Cerebellar nuclear complex (tissue), 1 donor: ENCODE results near the gene ZNF91.
"Not testable (repeated sequence)": the region's sequence is repeated elsewhere in the genome, so short reads cannot be mapped to it uniquely, and the experiment has no call there.

Experiments used
- DNase-seq, 2 experiments: peaks; one replicate each; lab custom pipeline; 2025; lab: John Stamatoyannopoulos, UW

ZNF91 gene

DNA sequence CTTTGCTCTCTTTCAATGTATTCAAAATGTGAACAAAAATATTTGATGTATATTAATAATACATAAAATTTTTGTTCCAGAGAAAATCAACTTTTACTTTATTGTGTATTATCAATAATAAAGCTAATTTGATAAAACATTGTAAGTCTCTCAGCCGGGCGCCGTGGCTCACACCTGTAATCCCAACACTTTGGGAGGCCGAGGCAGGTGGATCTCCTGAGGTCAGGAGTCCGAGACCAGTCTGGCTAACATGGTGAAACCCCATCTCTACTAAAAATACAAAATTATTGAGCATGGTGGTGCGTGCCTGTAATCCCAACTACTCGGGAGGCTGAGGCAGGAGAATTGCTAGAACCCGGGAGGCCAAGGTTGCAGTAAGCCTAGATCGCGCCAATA is 449 bp upstream of the ZNF91 start:
- not testable (repeated sequence) for DNase-seq

- no peak for DNase-seq
These were observed 760 bp downstream of the ZNF91 start for GRCh38 chr19:23394511-23394910.

DNA sequence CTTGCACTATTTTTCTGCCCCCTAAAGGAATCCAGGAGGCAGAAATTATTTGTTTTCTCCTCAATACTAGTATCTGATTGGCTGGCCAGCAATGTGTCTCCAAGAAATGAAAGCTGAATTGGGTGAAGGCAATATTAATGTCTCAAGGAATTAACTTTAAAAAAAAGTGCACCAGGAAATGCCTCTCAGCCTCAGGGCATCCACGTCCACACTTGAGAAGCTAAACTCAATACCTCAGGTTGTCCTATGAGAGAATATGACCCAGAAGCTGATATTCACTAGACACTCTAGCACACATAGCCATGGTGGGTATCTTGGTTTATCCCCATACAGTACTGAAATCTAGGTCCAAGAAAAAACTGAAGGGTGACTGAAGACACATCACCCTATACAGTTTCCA is 2.1 kb downstream of the ZNF91 start:
- DNase-seq = no peak

DNA sequence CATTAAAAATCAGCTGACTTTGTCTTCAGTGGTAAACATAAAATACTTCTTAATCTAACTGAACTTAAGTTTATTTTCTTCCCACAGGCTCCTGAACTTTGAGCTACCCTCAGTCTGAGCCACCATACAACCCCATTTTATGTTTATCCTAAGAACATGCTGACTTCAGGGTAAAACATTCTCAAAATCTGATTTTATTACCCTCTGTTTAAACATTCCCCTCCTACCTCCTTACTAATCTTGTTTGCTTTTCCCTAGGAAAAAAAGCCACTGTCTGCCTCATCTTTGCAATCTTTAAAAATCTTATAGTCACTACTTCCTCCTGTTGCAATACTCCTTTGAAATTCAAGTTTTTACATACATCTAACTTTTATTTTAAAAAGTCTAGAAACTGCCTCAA is 4.0 kb downstream of the ZNF91 start:
- no peak for DNase-seq

DNA sequence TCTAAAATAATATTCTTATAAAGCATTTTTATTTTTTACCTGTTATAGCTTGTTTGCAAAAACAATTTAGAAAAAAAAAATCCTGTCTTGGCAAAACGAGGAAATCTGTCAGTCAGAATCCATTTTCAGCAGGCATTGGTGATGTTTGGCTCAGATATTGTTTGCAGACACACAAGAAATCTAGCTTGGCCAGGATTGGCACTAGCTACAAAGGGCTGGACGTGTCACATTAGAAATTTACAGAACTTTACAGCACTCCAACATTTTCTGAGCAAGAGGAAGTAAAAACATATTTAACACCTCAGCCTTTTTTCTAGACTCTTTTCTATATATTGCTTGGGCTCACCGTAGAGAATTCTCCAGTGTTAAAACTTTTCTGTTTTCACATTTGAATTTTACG is 9.9 kb downstream of the ZNF91 start:
- DNase-seq = no peak

- no peak for DNase-seq
These were observed 10.4 kb downstream of the ZNF91 start for GRCh38 chr19:23384858-23385257.

DNA sequence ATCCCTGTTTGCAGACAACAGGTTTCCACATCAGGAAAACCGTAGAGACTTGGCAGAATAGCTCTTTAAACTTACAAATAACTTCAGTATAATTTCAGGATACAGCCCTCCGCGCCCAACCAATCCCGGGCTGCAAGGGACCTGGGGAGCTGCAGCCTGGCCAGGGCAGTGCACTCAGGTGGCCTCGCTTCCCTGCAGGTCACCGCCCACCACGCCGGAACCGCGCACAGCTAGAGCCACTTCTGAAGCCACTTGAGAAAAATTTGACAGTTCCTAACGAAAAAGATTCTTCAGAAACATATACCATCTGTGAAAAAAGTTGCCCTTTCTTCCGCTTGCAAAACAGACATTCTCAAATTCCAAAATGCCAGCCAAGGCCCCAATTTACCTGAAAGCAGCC is 11.1 kb downstream of the ZNF91 start:
- DNase-seq = no peak

DNA sequence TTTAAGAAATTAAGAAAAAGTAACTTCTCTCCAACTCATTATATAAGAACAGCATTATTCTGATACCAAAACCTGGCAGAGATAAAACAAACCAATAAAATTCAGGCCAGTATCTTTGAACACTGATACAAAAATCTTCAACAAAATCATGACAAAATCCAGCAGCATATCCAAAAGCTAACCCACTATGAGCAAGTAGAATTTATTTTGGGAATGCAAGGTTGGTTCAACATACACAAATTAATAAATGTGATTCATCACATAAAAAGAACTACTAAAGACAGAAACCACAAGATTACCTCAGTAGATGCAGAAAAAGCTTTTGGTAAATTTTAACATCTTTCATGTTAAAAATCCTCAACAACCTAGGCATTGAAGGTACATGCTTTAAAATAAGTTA is 12.3 kb downstream of the ZNF91 start:
- DNase-seq = no peak

DNA sequence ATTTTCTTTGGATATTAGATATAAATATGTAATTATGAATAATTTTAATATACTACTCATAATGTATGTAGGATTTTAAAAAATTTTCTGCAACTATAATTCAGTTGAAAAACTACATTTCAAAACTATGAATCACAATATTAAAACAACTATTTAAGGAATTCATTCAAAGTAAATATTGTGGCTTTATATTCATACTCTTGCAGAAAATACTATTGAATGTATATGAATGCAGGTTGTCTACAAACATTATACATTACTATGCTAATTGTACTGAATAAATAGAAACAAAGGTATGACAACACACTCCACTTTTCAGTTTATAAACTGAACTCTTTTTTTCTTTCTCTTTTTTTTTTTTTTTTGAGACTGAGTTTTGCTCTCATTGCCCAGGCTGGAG is 14.2 kb downstream of the ZNF91 start:
- DNase-seq = no peak

- DNase-seq = not testable (repeated sequence)
These were observed 15.6 kb downstream of the ZNF91 start for GRCh38 chr19:23379671-23380070.

- no peak for DNase-seq
These were observed 16.3 kb downstream of the ZNF91 start for GRCh38 chr19:23378948-23379347.

DNA sequence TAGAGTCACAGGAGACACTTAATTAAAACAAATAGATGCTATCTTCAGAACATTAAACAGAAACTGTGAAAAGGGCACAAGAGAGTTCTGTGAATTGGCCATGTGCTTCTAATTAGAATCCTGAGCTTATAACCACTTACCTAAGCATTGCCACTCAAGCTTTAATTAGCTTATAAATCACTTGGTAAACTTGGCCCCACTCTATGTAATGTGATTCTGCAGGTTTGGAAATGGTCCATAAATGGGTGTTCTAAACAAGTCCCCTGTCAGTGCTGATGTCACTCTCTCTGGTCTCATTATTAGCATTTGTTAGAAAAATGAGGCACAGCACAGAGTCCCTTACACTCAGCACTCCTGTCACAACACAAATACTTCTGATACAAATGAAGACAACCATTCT is 18.0 kb downstream of the ZNF91 start:
- no peak for DNase-seq

DNA sequence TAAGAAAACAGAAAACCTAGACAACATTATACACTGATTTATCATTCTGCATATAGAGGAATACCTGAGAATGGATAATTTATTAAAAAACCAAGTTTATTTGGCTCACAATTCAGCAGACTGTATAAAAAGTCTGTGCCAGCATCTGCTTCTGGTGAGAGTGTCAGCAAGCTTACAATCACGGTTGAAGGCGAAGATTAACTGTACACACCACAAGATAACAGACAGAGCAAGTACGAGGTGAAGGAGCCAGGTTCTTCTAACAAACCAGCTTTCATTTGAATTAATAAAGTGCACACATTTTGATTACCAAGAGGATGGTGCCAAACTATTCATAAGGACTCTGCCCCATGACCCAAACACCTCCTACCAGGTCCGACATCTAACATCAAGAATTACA is 28.8 kb downstream of the ZNF91 start:
- DNase-seq = no peak

DNA sequence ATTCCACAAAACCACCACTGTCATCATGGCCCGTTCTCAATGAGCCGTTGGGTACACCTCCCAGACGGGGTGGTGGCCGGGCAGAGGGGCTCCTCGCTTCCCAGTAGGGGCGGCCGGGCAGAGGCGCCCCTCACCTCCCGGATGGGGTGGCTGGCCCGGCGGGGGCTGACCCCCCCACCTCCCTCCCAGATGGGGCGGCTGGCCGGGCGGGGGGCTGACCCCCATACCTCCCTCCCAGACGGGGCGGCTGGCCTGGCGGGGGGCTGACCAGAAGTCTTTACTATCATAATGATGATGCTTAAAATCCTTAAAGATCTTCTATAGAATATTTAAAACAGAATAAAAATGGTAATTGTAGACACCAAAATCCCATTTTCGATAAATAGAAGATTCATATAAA is 29.2 kb downstream of the ZNF91 start:
- DNase-seq = not testable (repeated sequence)

- no peak for DNase-seq
These were observed 30.0 kb downstream of the ZNF91 start for GRCh38 chr19:23365222-23365621.

- not testable (repeated sequence) for DNase-seq
These were observed 33.4 kb downstream of the ZNF91 start for GRCh38 chr19:23361843-23362242.

DNA sequence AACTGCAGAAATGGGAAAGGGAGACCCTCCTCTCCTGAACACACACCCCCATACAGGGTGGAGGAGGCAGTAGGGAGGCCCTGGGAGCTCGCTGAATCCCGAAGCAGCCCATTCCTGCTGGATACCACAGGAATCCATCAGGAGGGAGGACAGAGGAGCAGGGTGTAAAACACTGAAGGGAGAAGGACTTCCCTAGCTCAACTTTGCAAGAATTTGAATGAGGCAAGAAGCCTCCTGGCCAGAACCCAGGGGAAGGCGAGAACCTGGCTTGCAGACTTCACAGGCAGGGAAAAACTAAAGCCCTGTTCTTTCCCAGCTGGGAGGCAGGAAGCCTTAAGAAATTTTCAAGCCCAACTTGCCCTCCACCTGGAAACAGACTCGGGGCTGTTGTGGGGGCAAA is 43.5 kb downstream of the ZNF91 start:
- no peak for DNase-seq

- DNase-seq = no peak
These were observed 48.6 kb downstream of the ZNF91 start for GRCh38 chr19:23346696-23347095.

DNA sequence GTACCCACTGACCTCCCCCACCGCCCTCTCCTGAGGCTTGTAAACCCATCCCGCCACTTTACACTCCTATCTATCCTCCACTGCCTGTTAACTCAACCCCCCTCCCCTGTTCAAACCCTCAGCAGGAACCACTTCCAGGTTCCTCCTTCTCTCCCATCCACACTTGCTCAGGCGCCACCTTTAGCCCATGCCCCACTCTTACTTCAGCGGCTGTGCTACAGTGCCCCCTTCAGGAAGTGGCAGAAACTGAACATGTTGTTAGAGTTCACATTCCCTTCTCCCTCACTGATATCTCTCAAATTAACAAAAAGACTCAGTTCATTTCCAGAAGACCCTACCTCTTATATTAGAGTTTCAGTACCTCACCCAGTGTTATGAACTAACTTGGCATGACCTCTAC is 49.4 kb downstream of the ZNF91 start:
- DNase-seq = no peak

GRCh38 chr19:23343434-23344010 is 51.7 kb downstream of the ZNF91 start:
- no peak for DNase-seq

DNA sequence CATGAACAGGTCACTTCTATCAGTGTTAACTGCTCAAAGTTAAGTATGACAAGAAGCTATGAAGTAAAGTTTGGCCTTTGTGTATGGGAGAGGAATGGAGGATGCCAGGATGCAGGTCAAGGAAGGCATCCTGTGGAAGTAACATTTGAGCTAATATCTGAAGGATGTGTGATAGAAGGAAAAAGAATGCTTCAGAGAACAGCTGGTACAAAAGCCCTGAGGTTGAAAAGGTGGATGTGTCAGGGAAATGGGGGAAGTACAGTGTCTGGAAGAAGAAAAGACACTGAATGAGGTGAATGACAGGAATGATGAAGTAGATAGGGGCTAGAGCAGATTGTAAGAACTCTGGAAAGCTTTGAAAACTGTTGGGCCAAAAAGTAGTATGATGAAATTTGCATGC is 67.1 kb downstream of the ZNF91 start:
- no peak for DNase-seq

DNA sequence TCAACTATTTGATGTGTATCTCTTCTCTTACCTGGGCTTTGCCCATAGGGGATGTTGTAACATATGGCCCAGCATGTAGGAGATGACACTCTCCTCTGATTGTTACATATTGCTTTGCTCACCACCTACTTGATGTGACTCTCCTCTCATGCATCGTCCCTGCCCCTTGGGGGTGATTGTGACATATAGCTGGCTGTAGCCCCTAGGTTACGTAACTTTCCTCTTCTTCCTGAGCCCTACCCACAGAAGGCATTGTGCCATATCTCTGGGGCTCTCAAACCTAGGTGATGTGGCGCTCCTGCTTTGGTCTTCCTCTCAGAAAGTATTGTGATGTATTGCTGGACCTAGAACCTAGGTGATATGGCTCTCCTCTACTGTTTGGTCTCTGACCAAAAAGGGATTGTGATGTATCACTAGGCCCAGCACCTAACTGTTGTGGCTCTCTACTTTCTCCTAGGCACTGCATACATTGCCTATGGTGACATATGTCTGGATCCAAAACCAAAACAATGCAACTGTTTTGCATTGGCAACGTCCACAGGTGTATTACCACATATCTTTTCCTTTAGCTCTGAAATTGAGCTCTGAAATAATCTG is 73.2 kb downstream of the ZNF91 start:
- DNase-seq = no peak

GRCh38 chr19:23321403-23321802 is 73.9 kb downstream of the ZNF91 start:
- not testable (repeated sequence) for DNase-seq

DNA sequence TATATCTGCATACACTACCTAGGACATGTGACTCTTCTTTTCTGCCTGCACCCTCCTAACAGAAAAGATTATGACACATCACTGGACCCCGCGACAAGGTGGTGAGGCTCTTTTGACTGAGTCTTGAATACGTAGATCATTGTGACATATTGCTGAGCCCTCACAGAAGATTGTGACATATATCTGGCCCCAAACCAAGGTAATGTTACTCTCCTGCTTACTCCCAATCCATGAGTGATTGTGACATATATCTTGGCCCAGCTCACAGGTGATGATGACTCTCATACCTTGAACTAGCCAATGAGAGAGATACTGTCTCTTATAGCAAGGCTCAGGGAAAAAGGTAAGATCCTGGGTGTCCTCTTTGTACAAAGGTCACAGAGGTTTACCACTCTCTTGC is 75.7 kb downstream of the ZNF91 start:
- not testable (repeated sequence) for DNase-seq
